GM18502 (cell line): ENCODE results near the gene FGF22.

Source experiments
- ATAC-seq: cut with Tn5 transposase; IDR thresholded peaks from one replicate; pipeline ENCODE4 v1.9.1; 2021; ENCODE audit warnings: mild to moderate bottlenecking; ENCODE audit not compliant: unreplicated experiment, poor library complexity

FGF22 gene

GRCh38 chr19:640606-641189, 1.0 kb downstream of the FGF22 start:
- ATAC-seq = no peak

- ATAC-seq = no peak
These were observed 2.0 kb downstream of the FGF22 start for GRCh38 chr19:641702-642101.

GRCh38 chr19:642767-643727, 3.4 kb downstream of the FGF22 start:
- ATAC-seq = no peak

GRCh38 chr19:643736-644135, 4.1 kb downstream of the FGF22 start:
- ATAC-seq = no peak

- no peak for ATAC-seq
These were observed 4.7 kb downstream of the FGF22 start for GRCh38 chr19:644363-644762.

GRCh38 chr19:644789-645188, 5.1 kb downstream of the FGF22 start:
- ATAC-seq = no peak

GRCh38 chr19:645912-646778, 6.5 kb downstream of the FGF22 start:
- no peak for ATAC-seq

GRCh38 chr19:646779-647565, 7.3 kb downstream of the FGF22 start:
- no peak for ATAC-seq

GRCh38 chr19:647566-648284, 8.0 kb downstream of the FGF22 start:
- ATAC-seq = no peak

GRCh38 chr19:648305-648704, 8.6 kb downstream of the FGF22 start:
- no peak for ATAC-seq

GRCh38 chr19:648904-649801, 9.5 kb downstream of the FGF22 start:
- no peak for ATAC-seq

GRCh38 chr19:650121-650520, 10.4 kb downstream of the FGF22 start:
- no peak for ATAC-seq

GRCh38 chr19:651114-651818, 11.6 kb downstream of the FGF22 start:
- no peak for ATAC-seq

- no peak for ATAC-seq
These were observed 12.3 kb downstream of the FGF22 start for GRCh38 chr19:651991-652390.

GRCh38 chr19:652467-653389, 13.0 kb downstream of the FGF22 start:
- ATAC-seq = no peak

- ATAC-seq = no peak
These were observed 13.7 kb downstream of the FGF22 start for GRCh38 chr19:653425-653824.

- no peak for ATAC-seq
These were observed 16.0 kb downstream of the FGF22 start for GRCh38 chr19:655691-656090.
